ENCODE data around the gene COL5A3.
A peak's percentile ranks its signal among the peaks of the same experiment; 100 is the strongest.

The COL5A3 gene

GRCh38 chr19:10000171-10000826 lies 10.0 kb downstream of the COL5A3 start:
- no peak for TF ChIP-seq EZH2 (IDR thresholded peaks at IDR 0.05; ENCODE audit: borderline replicate concordance, low read length)
- TF ChIP-seq CTCF (IDR thresholded peaks at IDR 0.05; ENCODE audit: low read length): peak; percentile 77
- no peak overlapping the region for H2AFZ ChIP-seq (ENCODE audit: low read length)
- no peak overlapping the region for H3K9ac ChIP-seq (ENCODE audit: low read length)
- H3K4me1 ChIP-seq (ENCODE audit: insufficient read depth, low read length, severe bottlenecking): no peaks in the 10 kb centered on the region
- H3K9me3 ChIP-seq (ENCODE audit: low read length): no peaks in the 10 kb centered on the region
- no peaks in the 10 kb centered on the region for H3K79me2 ChIP-seq (ENCODE audit: insufficient read depth, low read length)
- no peak overlapping the region for H3K4me3 ChIP-seq (ENCODE audit: low read depth, low read length, poor library complexity, severe bottlenecking)
- H3K9me2 ChIP-seq (ENCODE audit: low read depth, low read length): no peaks in the 10 kb centered on the region
- no peak overlapping the region for H3K27ac ChIP-seq (ENCODE audit: low read depth, low read length, poor library complexity, severe bottlenecking)
- H3K36me3 ChIP-seq (ENCODE audit: insufficient read depth, low read length): no peaks in the 10 kb centered on the region
- no peaks in the 10 kb centered on the region for H4K20me1 ChIP-seq (ENCODE audit: insufficient read depth, low read length)
- peaks cover 3% of the 10 kb centered on the region; the same call in 1 of the 2 replicates for H3K27me3 ChIP-seq (ENCODE audit: insufficient read depth, low read length)
- no peaks in the 10 kb centered on the region for H3F3A ChIP-seq (ENCODE audit: insufficient read depth, low read length)
- H3K4me2 ChIP-seq (ENCODE audit: low read length): no peak overlapping the region

- TF ChIP-seq EZH2 (IDR thresholded peaks at IDR 0.05; ENCODE audit: borderline replicate concordance, low read length) (no peak), CTCF (IDR thresholded peaks at IDR 0.05; ENCODE audit: low read length) (no peak)
- H3K4me3 ChIP-seq (ENCODE audit: low read depth, low read length, poor library complexity, severe bottlenecking): no peak overlapping the region
Measured at GRCh38 chr19:9996541-9996940, 13.8 kb downstream of the COL5A3 start.

GRCh38 chr19:9995999-9996398 lies 14.3 kb downstream of the COL5A3 start:
- no peaks in the 10 kb centered on the region for H3K9me2 ChIP-seq (ENCODE audit: low read depth, low read length)
- H3F3A ChIP-seq (ENCODE audit: insufficient read depth, low read length): no peaks in the 10 kb centered on the region
- H4K20me1 ChIP-seq (ENCODE audit: insufficient read depth, low read length): no peaks in the 10 kb centered on the region
- TF ChIP-seq EZH2 (IDR thresholded peaks at IDR 0.05; ENCODE audit: borderline replicate concordance, low read length) (no peak), CTCF (IDR thresholded peaks at IDR 0.05; ENCODE audit: low read length) (no peak)
- no peaks in the 10 kb centered on the region for H3K36me3 ChIP-seq (ENCODE audit: insufficient read depth, low read length)
- no peaks in the 10 kb centered on the region for H3K9me3 ChIP-seq (ENCODE audit: low read length)
- no peak overlapping the region for H3K27ac ChIP-seq (ENCODE audit: low read depth, low read length, poor library complexity, severe bottlenecking)
- H3K79me2 ChIP-seq (ENCODE audit: insufficient read depth, low read length): no peaks in the 10 kb centered on the region
- H3K4me3 ChIP-seq (ENCODE audit: low read depth, low read length, poor library complexity, severe bottlenecking): no peak overlapping the region
- no peaks in the 10 kb centered on the region for H3K4me1 ChIP-seq (ENCODE audit: insufficient read depth, low read length, severe bottlenecking)
- H3K9ac ChIP-seq (ENCODE audit: low read length): no peak overlapping the region
- no peak overlapping the region for H3K4me2 ChIP-seq (ENCODE audit: low read length)
- no peak overlapping the region for H2AFZ ChIP-seq (ENCODE audit: low read length)
- peaks cover 3% of the 10 kb centered on the region; the same call in 1 of the 2 replicates for H3K27me3 ChIP-seq (ENCODE audit: insufficient read depth, low read length)

More at GRCh38 chr19:9996541-9996940, 13.8 kb downstream of the COL5A3 start:
- Histone ChIP-seq H3K9me3 (ENCODE audit: low read length) (no peaks in the 10 kb centered on the region), H3K79me2 (ENCODE audit: insufficient read depth, low read length) (no peaks in the 10 kb centered on the region), H3K9ac (ENCODE audit: low read length) (no peak overlapping the region), H2AFZ (ENCODE audit: low read length) (no peak overlapping the region), H4K20me1 (ENCODE audit: insufficient read depth, low read length) (no peaks in the 10 kb centered on the region), H3F3A (ENCODE audit: insufficient read depth, low read length) (no peaks in the 10 kb centered on the region), H3K4me2 (ENCODE audit: low read length) (no peak overlapping the region), H3K9me2 (ENCODE audit: low read depth, low read length) (no peaks in the 10 kb centered on the region), H3K36me3 (ENCODE audit: insufficient read depth, low read length) (no peaks in the 10 kb centered on the region), H3K4me1 (ENCODE audit: insufficient read depth, low read length, severe bottlenecking) (no peaks in the 10 kb centered on the region), H3K27ac (ENCODE audit: low read depth, low read length, poor library complexity, severe bottlenecking) (no peak overlapping the region), H3K27me3 (ENCODE audit: insufficient read depth, low read length) (peaks cover 3% of the 10 kb centered on the region; the same call in 1 of the 2 replicates)
